ENCODE measurements around the gene CLGN. TPM values are rescaled to one million over a fixed set of nuclear protein-coding genes. Genes with fewer than 3 reads are reported as not detected.
"Not testable (repeated sequence)": the region's sequence is repeated elsewhere in the genome, so short reads cannot be mapped to it uniquely, and the experiment has no call there.

The CLGN gene
- polyA plus RNA-seq, 1 donor (not counting 4 experiments of a cell fraction or from before 2014, with no cell fraction given): not detected

DNA sequence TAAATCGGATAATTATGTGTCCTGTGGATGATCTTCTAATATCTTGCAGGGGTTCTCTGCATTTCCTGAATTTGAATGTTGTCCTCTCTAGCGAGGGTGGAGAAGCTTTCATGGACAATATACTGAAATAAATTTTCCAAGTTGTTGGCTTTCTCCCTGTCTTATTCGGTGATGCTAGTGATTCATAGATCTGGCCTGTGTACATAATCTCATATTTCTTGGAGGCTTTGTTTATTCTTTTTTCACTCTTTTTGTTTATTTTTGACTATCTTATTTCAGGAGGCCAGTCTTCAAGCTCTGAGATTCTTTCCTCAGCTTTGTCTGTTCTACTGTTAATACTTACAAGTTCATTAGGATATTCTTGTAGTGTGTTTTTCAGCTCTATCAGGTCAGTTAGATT, 20.7 kb upstream of the CLGN start:
- Histone ChIP-seq H3K9me3 (ENCODE audit: control insufficient read depth, low read depth, low read length) (no peaks in the 10 kb centered on the region), H3K4me2 (ENCODE audit: control insufficient read depth, extremely low read depth, insufficient read depth, low read depth, low read length) (no peak overlapping the region), H3K36me3 (ENCODE audit: control insufficient read depth in 2 of 2, extremely low read depth in 1 of 2, insufficient read depth in 2 of 2, low read length in 2 of 2) (no peaks in the 10 kb centered on the region), H3K4me1 (ENCODE audit: control insufficient read depth, extremely low read depth, insufficient read depth, low read length) (no peaks in the 10 kb centered on the region), H3K4me3 (ENCODE audit: control insufficient read depth in 2 of 3, extremely low read depth in 1 of 3, insufficient read depth in 2 of 3, low read depth in 1 of 3, low read length in 3 of 3) (no peak overlapping the region), H3K9me1 (ENCODE audit: control insufficient read depth, extremely low read depth, insufficient read depth, low read length) (no peaks in the 10 kb centered on the region), H2AFZ (ENCODE audit: control insufficient read depth, low read length) (no peak overlapping the region), H3K9ac (ENCODE audit: control insufficient read depth, extremely low read depth, insufficient read depth, low read length) (no peak overlapping the region), H3K27me3 (ENCODE audit: control insufficient read depth, extremely low read depth, insufficient read depth, low read length) (no peaks in the 10 kb centered on the region), H4K20me1 (ENCODE audit: control insufficient read depth, extremely low read depth, insufficient read depth, low read length) (no peaks in the 10 kb centered on the region), H3K27ac (ENCODE audit: control insufficient read depth, insufficient read depth, low read length) (no peak overlapping the region), H3K79me2 (ENCODE audit: control insufficient read depth, insufficient read depth, low read length) (no peaks in the 10 kb centered on the region)
- FAIRE-seq: no peak
- no peak for DNase-seq (ENCODE audit: low read depth, low spot score)
- dilution Hi-C loops (cut with MboI; ENCODE audit: extremely low pct_ligation_motif_present, low sequenced_read_pairs): no loop called here
- no peak for TF ChIP-seq EZH2 (IDR thresholded peaks at IDR 0.05; ENCODE audit: low read length)
- TF ChIP-seq, protein P1, sequence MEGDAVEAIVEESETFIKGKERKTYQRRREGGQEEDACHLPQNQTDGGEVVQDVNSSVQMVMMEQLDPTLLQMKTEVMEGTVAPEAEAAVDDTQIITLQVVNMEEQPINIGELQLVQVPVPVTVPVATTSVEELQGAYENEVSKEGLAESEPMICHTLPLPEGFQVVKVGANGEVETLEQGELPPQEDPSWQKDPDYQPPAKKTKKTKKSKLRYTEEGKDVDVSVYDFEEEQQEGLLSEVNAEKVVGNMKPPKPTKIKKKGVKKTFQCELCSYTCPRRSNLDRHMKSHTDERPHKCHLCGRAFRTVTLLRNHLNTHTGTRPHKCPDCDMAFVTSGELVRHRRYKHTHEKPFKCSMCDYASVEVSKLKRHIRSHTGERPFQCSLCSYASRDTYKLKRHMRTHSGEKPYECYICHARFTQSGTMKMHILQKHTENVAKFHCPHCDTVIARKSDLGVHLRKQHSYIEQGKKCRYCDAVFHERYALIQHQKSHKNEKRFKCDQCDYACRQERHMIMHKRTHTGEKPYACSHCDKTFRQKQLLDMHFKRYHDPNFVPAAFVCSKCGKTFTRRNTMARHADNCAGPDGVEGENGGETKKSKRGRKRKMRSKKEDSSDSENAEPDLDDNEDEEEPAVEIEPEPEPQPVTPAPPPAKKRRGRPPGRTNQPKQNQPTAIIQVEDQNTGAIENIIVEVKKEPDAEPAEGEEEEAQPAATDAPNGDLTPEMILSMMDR (optimal IDR thresholded peaks at IDR 0.05 in 1 of 3, IDR thresholded peaks at IDR 0.05 in 1 of 3, conservative IDR thresholded peaks at IDR 0.05 in 1 of 3; ENCODE audit: extremely low read depth in 1 of 3, insufficient read depth in 2 of 3, low read length in 3 of 3): no peak

DNA sequence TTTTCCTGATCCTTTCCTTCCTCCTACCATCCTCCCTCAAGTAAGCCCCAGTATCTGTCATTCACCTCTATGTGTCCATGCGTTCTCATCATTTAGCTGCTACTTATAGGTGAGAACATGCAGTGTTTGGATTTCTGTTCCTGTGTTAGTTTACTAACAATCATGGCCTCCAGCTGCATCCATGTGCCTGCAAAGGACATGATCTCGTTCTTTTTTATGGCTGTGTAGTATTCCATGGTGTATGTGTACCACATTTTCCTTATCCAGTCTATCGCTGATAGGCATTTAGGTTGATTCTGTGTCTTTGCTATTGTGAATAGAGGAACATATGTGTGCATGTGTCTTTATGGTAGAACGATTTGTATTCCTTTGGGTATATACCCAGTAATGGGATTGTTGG, 16.9 kb upstream of the CLGN start:
- H3K9me1 ChIP-seq (ENCODE audit: control insufficient read depth, extremely low read depth, insufficient read depth, low read length); H3K36me3 ChIP-seq (ENCODE audit: control insufficient read depth in 2 of 2, extremely low read depth in 1 of 2, insufficient read depth in 2 of 2, low read length in 2 of 2); H2AFZ ChIP-seq (ENCODE audit: control insufficient read depth, low read length); H3K27ac ChIP-seq (ENCODE audit: control insufficient read depth, insufficient read depth, low read length); dilution Hi-C loops (cut with MboI; ENCODE audit: extremely low pct_ligation_motif_present, low sequenced_read_pairs); H3K9me3 ChIP-seq (ENCODE audit: control insufficient read depth, low read depth, low read length); H3K27me3 ChIP-seq (ENCODE audit: control insufficient read depth, extremely low read depth, insufficient read depth, low read length); H4K20me1 ChIP-seq (ENCODE audit: control insufficient read depth, extremely low read depth, insufficient read depth, low read length); H3K4me2 ChIP-seq (ENCODE audit: control insufficient read depth, extremely low read depth, insufficient read depth, low read depth, low read length); H3K4me1 ChIP-seq (ENCODE audit: control insufficient read depth, extremely low read depth, insufficient read depth, low read length); H3K79me2 ChIP-seq (ENCODE audit: control insufficient read depth, insufficient read depth, low read length); FAIRE-seq; H3K9ac ChIP-seq (ENCODE audit: control insufficient read depth, extremely low read depth, insufficient read depth, low read length); H3K4me3 ChIP-seq (ENCODE audit: control insufficient read depth in 2 of 3, extremely low read depth in 1 of 3, insufficient read depth in 2 of 3, low read depth in 1 of 3, low read length in 3 of 3); DNase-seq (ENCODE audit: low read depth, low spot score): not testable (repeated sequence)

DNA sequence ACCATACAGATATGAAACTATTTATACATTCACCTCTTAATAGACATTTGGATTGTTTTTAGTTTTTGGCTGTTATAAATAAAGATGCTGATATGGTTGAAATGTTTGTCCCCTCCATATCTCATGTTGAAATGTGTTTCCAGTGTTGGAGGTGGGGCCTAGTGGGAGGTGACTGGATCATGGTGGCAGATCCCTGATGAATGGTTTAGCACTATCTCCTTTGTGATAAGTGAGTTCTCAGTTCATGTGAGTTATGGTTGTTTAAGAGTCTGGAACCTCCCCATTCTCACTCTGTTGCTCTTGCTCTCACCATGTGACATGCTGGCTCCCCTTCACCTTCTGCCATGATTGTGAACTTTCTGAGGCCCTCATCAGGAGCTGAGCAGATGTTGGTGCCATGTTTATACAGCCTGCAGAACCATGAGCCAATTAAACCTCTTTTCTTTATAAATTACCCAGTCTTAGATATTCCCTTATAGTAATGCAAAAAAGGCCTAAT, 12.2 kb upstream of the CLGN start:
- no peak overlapping the region for H3K27ac ChIP-seq (ENCODE audit: control insufficient read depth, insufficient read depth, low read length)
- no peaks in the 10 kb centered on the region for H3K79me2 ChIP-seq (ENCODE audit: control insufficient read depth, insufficient read depth, low read length)
- no peak overlapping the region for H3K4me2 ChIP-seq (ENCODE audit: control insufficient read depth, extremely low read depth, insufficient read depth, low read depth, low read length)
- H4K20me1 ChIP-seq (ENCODE audit: control insufficient read depth, extremely low read depth, insufficient read depth, low read length): no peaks in the 10 kb centered on the region
- H3K4me3 ChIP-seq (ENCODE audit: control insufficient read depth in 2 of 3, extremely low read depth in 1 of 3, insufficient read depth in 2 of 3, low read depth in 1 of 3, low read length in 3 of 3): no peak overlapping the region
- H3K9me3 ChIP-seq (ENCODE audit: control insufficient read depth, low read depth, low read length): no peaks in the 10 kb centered on the region
- H3K9me1 ChIP-seq (ENCODE audit: control insufficient read depth, extremely low read depth, insufficient read depth, low read length): no peaks in the 10 kb centered on the region
- H3K27me3 ChIP-seq (ENCODE audit: control insufficient read depth, extremely low read depth, insufficient read depth, low read length): no peaks in the 10 kb centered on the region
- no peaks in the 10 kb centered on the region for H3K4me1 ChIP-seq (ENCODE audit: control insufficient read depth, extremely low read depth, insufficient read depth, low read length)
- DNase-seq (ENCODE audit: low read depth, low spot score) (no peak), FAIRE-seq (no peak)
- no peaks in the 10 kb centered on the region for H3K36me3 ChIP-seq (ENCODE audit: control insufficient read depth in 2 of 2, extremely low read depth in 1 of 2, insufficient read depth in 2 of 2, low read length in 2 of 2)
- no peak overlapping the region for H3K9ac ChIP-seq (ENCODE audit: control insufficient read depth, extremely low read depth, insufficient read depth, low read length)
- TF ChIP-seq, protein P1 (optimal IDR thresholded peaks at IDR 0.05 in 1 of 3, IDR thresholded peaks at IDR 0.05 in 1 of 3, conservative IDR thresholded peaks at IDR 0.05 in 1 of 3; ENCODE audit: extremely low read depth in 1 of 3, insufficient read depth in 2 of 3, low read length in 3 of 3): no peak
- TF ChIP-seq EZH2 (IDR thresholded peaks at IDR 0.05; ENCODE audit: low read length): no peak
- dilution Hi-C loops (cut with MboI; ENCODE audit: extremely low pct_ligation_motif_present, low sequenced_read_pairs): no loop called here
- no peak overlapping the region for H2AFZ ChIP-seq (ENCODE audit: control insufficient read depth, low read length)
